Lower lobe of right lung (tissue), 2 donors: Measurements from ENCODE around the gene CER1. TPM values are rescaled to one million over a fixed set of nuclear protein-coding genes. Genes with fewer than 3 reads are reported as not detected.
"Not testable (repeated sequence)": the region's sequence is repeated elsewhere in the genome, so short reads cannot be mapped to it uniquely, and the experiment has no call there.

Experiments used
- ATAC-seq, 2 donors: fragments of 200-7000 bp; cut with Tn5 transposase; one replicate each; pipeline ENCODE4 v1.9.1; 2020 to 2022; ENCODE audit warnings: mild to moderate bottlenecking in 2 of 2, moderate library complexity in 2 of 2
- DNase-seq: peaks from one replicate; pipeline ENCODE4 v3.0.0-alpha.2; 2020
- H3K27ac ChIP-seq: fragments of 200-600 bp; one replicate; pipeline ENCODE4 v1.8.0; 2022
- H3K27me3 ChIP-seq: fragments of 200-600 bp; one replicate; pipeline ENCODE4 v1.8.0; 2022; ENCODE audit warnings: low read depth
- H3K36me3 ChIP-seq: fragments of 200-600 bp; one replicate; pipeline ENCODE4 v1.8.0; 2022; ENCODE audit warnings: mild to moderate bottlenecking
- H3K4me1 ChIP-seq: fragments of 200-600 bp; one replicate; pipeline ENCODE4 v1.8.0; 2022
- H3K4me3 ChIP-seq: fragments of 200-600 bp; one replicate; pipeline ENCODE4 v1.8.0; 2022; ENCODE audit warnings: mild to moderate bottlenecking
- H3K9me3 ChIP-seq: fragments of 200-600 bp; one replicate; pipeline ENCODE4 v1.8.0; 2022
- CTCF ChIP-seq: fragments of 200-600 bp; IDR thresholded peaks from one replicate; pipeline ENCODE4 v1.8.0; 2022; ENCODE audit warnings: antibody characterized with exemption, mild to moderate bottlenecking
- intact Hi-C: fragments of 100-400 bp; cut with DNase I; formaldehyde crosslinking; loops from one replicate; pipeline ENCODE4 v1.11.0; 2022
- total RNA-seq: library from RNA; stranded (reverse); fragmentation: NEBNext Ultra II Directional; extraction: Animal tissue kit (Norgen Biotek cat#: 25700); gene quantifications from one replicate; pipeline ENCODE4 v1.2.1, GENCODE V29; 2021
- donor health status: DM: no; HTN: yes; CAD: no; lungs with severe emphysema.

The CER1 gene
- total RNA-seq, 1 donor from 2014 or later, result not detected

GRCh38 chr9:14687042-14687719 lies 35.4 kb downstream of the CER1 start:
- intact Hi-C loops, result no loop called here

GRCh38 chr9:14686168-14686567 lies 36.4 kb downstream of the CER1 start:
- Histone ChIP-seq H3K27ac (no peak overlapping the region), H3K36me3 (peaks cover 31% of the 10 kb centered on the region), H3K9me3 (no peaks in the 10 kb centered on the region), H3K27me3 (no peaks in the 10 kb centered on the region), H3K4me3 (no peak overlapping the region), H3K4me1 (no peaks in the 10 kb centered on the region)
- no peak for ATAC-seq
- DNase-seq, result no peak
- no peak for TF ChIP-seq CTCF
- intact Hi-C loops, result no loop called here

More at GRCh38 chr9:14687042-14687719, 35.4 kb downstream of the CER1 start:
- Histone ChIP-seq H3K9me3 (no peaks in the 10 kb centered on the region), H3K27ac (no peak overlapping the region), H3K4me1 (peaks cover 8% of the 10 kb centered on the region), H3K4me3 (no peak overlapping the region), H3K27me3 (no peaks in the 10 kb centered on the region), H3K36me3 (peaks cover 31% of the 10 kb centered on the region)
- TF ChIP-seq CTCF, result no peak
- DNase-seq (no peak), ATAC-seq (no peak)

GRCh38 chr9:14682616-14683015 lies 39.9 kb downstream of the CER1 start:
- H3K4me3 ChIP-seq, H3K27me3 ChIP-seq, DNase-seq, H3K27ac ChIP-seq, H3K36me3 ChIP-seq, H3K9me3 ChIP-seq, H3K4me1 ChIP-seq, ATAC-seq, intact Hi-C loops: not testable (repeated sequence)

GRCh38 chr9:14678776-14679175 lies 43.8 kb downstream of the CER1 start:
- TF ChIP-seq CTCF, result no peak
- intact Hi-C loops, result no loop called here
- H3K27me3 ChIP-seq, result no peaks in the 10 kb centered on the region
- no peak overlapping the region for H3K4me3 ChIP-seq
- H3K9me3 ChIP-seq, result no peaks in the 10 kb centered on the region
- ATAC-seq (no peak), DNase-seq (no peak)
- H3K27ac ChIP-seq, result no peak overlapping the region
- H3K36me3 ChIP-seq, result no peaks in the 10 kb centered on the region
- no peaks in the 10 kb centered on the region for H3K4me1 ChIP-seq

GRCh38 chr9:14677872-14678271 lies 44.7 kb downstream of the CER1 start:
- ATAC-seq, result no peak
- Histone ChIP-seq H3K4me3 (no peak overlapping the region), H3K9me3 (no peaks in the 10 kb centered on the region), H3K36me3 (no peaks in the 10 kb centered on the region), H3K27ac (no peak overlapping the region), H3K4me1 (no peaks in the 10 kb centered on the region), H3K27me3 (no peaks in the 10 kb centered on the region)
- intact Hi-C loops, result no loop called here
- no peak for DNase-seq
- TF ChIP-seq CTCF, result no peak

GRCh38 chr9:14677396-14677795 lies 45.1 kb downstream of the CER1 start:
- no peak for TF ChIP-seq CTCF
- intact Hi-C loops, result no loop called here
- DNase-seq (no peak), ATAC-seq (peak in 1 of 2 donors; percentile 23)
- Histone ChIP-seq H3K4me3 (no peak overlapping the region), H3K36me3 (peaks cover 4% of the 10 kb centered on the region), H3K27ac (no peak overlapping the region), H3K27me3 (no peaks in the 10 kb centered on the region), H3K9me3 (no peaks in the 10 kb centered on the region), H3K4me1 (no peaks in the 10 kb centered on the region)
